ENCODE data around the gene CNTNAP2. TPM values are rescaled to one million over a fixed set of nuclear protein-coding genes. Genes with fewer than 3 reads are reported as not detected.

CNTNAP2 gene
- total and polyA plus RNA-seq, 3 donors from 2014 or later: 4.3 to 6.1 (median 4.4) TPM

DNA sequence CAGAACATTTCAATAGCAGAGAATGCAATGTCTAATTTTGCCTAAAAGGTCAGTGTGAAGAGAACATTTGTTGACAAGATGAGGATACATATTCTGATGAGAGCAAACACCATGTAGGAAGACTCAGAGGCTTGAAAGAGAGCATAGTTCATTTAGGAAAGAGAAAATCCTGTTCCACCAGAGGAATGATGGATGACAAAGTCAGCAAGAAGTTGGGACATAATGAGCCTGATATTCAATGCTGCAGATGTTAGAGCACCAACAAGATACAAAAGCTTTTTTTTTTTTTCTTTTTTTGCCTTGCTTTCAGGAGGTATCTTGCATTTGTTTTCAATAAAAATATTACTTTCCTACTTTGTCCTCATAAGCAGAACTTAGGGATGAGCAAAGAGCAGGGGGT lies 1522.0 kb downstream of the CNTNAP2 start:
- no peaks in the 10 kb centered on the region for H3K9me3 ChIP-seq
- no peaks in the 10 kb centered on the region for H3K36me3 ChIP-seq (ENCODE audit: low read depth, missing control alignments)
- no peak for DNase-seq
- no peak for TF ChIP-seq POLR2A (IDR thresholded peaks at IDR 0.05)
- TF ChIP-seq, protein P1, sequence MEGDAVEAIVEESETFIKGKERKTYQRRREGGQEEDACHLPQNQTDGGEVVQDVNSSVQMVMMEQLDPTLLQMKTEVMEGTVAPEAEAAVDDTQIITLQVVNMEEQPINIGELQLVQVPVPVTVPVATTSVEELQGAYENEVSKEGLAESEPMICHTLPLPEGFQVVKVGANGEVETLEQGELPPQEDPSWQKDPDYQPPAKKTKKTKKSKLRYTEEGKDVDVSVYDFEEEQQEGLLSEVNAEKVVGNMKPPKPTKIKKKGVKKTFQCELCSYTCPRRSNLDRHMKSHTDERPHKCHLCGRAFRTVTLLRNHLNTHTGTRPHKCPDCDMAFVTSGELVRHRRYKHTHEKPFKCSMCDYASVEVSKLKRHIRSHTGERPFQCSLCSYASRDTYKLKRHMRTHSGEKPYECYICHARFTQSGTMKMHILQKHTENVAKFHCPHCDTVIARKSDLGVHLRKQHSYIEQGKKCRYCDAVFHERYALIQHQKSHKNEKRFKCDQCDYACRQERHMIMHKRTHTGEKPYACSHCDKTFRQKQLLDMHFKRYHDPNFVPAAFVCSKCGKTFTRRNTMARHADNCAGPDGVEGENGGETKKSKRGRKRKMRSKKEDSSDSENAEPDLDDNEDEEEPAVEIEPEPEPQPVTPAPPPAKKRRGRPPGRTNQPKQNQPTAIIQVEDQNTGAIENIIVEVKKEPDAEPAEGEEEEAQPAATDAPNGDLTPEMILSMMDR (IDR thresholded peaks at IDR 0.05): no peak
- H3K4me3 ChIP-seq: no peak overlapping the region
- H3K4me1 ChIP-seq: no peaks in the 10 kb centered on the region
- intact Hi-C loops (cut with DNase I; ENCODE audit: low total_unique reads): no loop called here
- H3K27me3 ChIP-seq: no peaks in the 10 kb centered on the region
- H3K27ac ChIP-seq: no peak overlapping the region

DNA sequence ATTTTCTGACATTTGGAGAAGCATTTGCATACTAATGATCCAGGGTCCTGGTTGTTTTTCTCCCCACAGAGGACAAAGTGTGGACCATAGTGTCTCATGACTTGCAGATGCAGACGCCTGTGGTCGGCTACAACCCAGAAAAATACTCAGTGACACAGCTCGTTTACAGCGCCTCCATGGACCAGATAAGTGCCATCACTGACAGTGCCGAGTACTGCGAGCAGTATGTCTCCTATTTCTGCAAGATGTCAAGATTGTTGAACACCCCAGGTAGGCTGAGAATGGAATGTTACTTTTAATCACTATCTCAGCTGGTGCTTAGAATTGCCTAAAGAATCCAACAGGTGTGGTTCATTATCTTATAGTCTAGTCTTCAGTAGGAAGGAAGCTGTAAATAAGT lies 1522.4 kb downstream of the CNTNAP2 start:
- intact Hi-C loops (cut with DNase I; ENCODE audit: low total_unique reads): no loop called here
- Histone ChIP-seq H3K9me3 (no peaks in the 10 kb centered on the region), H3K36me3 (ENCODE audit: low read depth, missing control alignments) (no peaks in the 10 kb centered on the region), H3K27me3 (no peaks in the 10 kb centered on the region), H3K4me3 (no peak overlapping the region), H3K27ac (no peak overlapping the region), H3K4me1 (no peaks in the 10 kb centered on the region)
- TF ChIP-seq, protein P1 (IDR thresholded peaks at IDR 0.05): no peak
- no peak for TF ChIP-seq POLR2A (IDR thresholded peaks at IDR 0.05)
- 58 to 70% methylated on average over 6 of the region's 6 CpGs for WGBS, 2 donors
- DNase-seq: no peak

DNA sequence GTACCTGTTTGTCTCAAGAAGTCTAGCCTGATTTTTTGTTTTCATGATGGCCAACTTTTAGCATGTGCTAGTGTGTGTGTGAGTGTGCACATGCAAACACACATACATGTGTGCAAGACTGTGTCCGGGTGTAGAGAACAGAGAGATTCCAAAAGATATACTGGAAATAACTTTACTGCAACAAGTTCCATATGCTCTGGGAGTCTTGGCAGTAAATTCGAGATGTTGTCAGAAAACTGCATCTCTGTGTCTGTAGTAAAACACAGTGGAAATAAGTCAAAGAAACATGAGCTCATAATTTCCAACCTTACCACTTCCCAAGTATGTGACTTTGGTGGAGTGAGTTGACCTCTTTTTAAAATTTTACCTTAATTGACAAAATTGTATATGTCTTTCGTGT lies 1523.2 kb downstream of the CNTNAP2 start:
- no peaks in the 10 kb centered on the region for H3K4me1 ChIP-seq
- no peak overlapping the region for H3K4me3 ChIP-seq
- H3K27ac ChIP-seq: no peak overlapping the region
- intact Hi-C loops (cut with DNase I; ENCODE audit: low total_unique reads): no loop called here
- no peaks in the 10 kb centered on the region for H3K27me3 ChIP-seq
- no peaks in the 10 kb centered on the region for H3K9me3 ChIP-seq
- no peak for TF ChIP-seq POLR2A (IDR thresholded peaks at IDR 0.05)
- TF ChIP-seq, protein P1 (IDR thresholded peaks at IDR 0.05): no peak
- no peak for DNase-seq
- WGBS, 2 donors: 68 to 76% methylated on average over 3 of the region's 3 CpGs
- H3K36me3 ChIP-seq (ENCODE audit: low read depth, missing control alignments): no peaks in the 10 kb centered on the region

DNA sequence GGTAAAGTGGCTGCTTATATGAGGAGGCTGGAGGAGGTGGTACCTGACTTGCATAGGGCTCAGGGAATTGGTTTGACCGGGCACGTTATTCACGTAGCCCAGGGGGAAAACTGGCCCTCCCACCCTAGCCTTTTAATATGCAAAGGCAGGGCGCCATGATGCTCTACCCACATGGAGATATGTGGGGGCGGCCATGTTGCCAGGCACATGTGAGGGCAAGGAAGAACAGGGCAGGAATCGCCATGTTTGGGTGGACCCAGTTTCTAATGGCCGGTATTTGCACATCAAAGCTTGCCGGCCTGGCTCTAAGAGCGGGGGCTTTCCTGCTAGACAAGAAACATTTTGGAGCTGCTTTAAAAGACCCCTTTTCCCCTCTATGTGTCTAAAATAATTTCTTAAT lies 1524.2 kb downstream of the CNTNAP2 start:
- no peak for TF ChIP-seq POLR2A (IDR thresholded peaks at IDR 0.05)
- TF ChIP-seq, protein P1 (IDR thresholded peaks at IDR 0.05): no peak
- Histone ChIP-seq H3K36me3 (ENCODE audit: low read depth, missing control alignments) (no peaks in the 10 kb centered on the region), H3K27me3 (no peaks in the 10 kb centered on the region), H3K27ac (no peak overlapping the region), H3K4me3 (no peak overlapping the region), H3K9me3 (no peaks in the 10 kb centered on the region), H3K4me1 (no peaks in the 10 kb centered on the region)
- peak; percentile 23 for DNase-seq
- 62 to 82% methylated on average over 9 of the region's 9 CpGs for WGBS, 2 donors
- intact Hi-C loops (cut with DNase I; ENCODE audit: low total_unique reads): no loop called here

DNA sequence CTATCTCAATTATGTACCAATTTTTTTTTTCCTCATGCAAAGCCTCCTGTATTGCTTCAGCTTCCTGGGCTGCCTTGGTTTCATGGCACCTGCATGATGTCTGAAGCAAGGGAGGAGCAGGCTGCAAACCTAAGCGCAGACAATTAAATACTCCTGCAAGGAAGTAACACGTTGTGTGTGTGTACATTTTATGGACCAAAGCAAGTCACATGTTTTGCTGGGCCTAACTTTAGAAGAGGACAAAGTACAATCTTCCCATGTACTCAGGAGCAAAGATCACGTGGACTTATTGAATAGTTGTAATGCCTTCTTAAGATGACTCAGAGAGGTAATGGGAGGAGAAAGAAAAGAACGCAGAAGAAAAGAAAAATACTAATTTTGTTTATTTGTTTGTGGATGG lies 1530.0 kb downstream of the CNTNAP2 start:
- no peaks in the 10 kb centered on the region for H3K4me1 ChIP-seq
- no peaks in the 10 kb centered on the region for H3K36me3 ChIP-seq (ENCODE audit: low read depth, missing control alignments)
- intact Hi-C loops (cut with DNase I; ENCODE audit: low total_unique reads): no loop called here
- no peaks in the 10 kb centered on the region for H3K27me3 ChIP-seq
- no peak overlapping the region for H3K27ac ChIP-seq
- WGBS, 2 donors: 78 to 91% methylated on average over 4 of the region's 4 CpGs
- TF ChIP-seq POLR2A (IDR thresholded peaks at IDR 0.05): no peak
- TF ChIP-seq, protein P1 (IDR thresholded peaks at IDR 0.05): no peak
- DNase-seq: no peak
- H3K4me3 ChIP-seq: no peak overlapping the region
- H3K9me3 ChIP-seq: no peaks in the 10 kb centered on the region

Data from testis (tissue), 3 donors.